Activated naive CD4-positive, alpha-beta T cell treated with Interleukin-2 at 50 U/mL for 16 hours (primary cell): ENCODE results near the gene RPS3.
"Not testable (repeated sequence)": the region's sequence is repeated elsewhere in the genome, so short reads cannot be mapped to it uniquely, and the experiment has no call there.

ENCODE experiments used
- DNase-seq: peaks from one replicate; pipeline ENCODE4 v3.0.0-alpha.2; 2020

Gene RPS3

GRCh38 chr11:75380716-75381420 lies 18.4 kb upstream of the RPS3 start:
- DNase-seq: no peak

- DNase-seq: peak; percentile 32
Observed at GRCh38 chr11:75383246-75383645, 16.1 kb upstream of the RPS3 start.

GRCh38 chr11:75384438-75385080 lies 14.8 kb upstream of the RPS3 start:
- peak; percentile 80 for DNase-seq

GRCh38 chr11:75386942-75387630 lies 12.2 kb upstream of the RPS3 start:
- no peak for DNase-seq

- DNase-seq: no peak
Observed at GRCh38 chr11:75387736-75388294, 11.5 kb upstream of the RPS3 start.

- peak; percentile 74 for DNase-seq
Observed at GRCh38 chr11:75388386-75389275, 10.7 kb upstream of the RPS3 start.

GRCh38 chr11:75389276-75389605 lies 10.1 kb upstream of the RPS3 start:
- DNase-seq: no peak

- DNase-seq: no peak
Observed at GRCh38 chr11:75389925-75390324, 9.4 kb upstream of the RPS3 start.

- DNase-seq: no peak
Observed at GRCh38 chr11:75394085-75394840, 5.1 kb upstream of the RPS3 start.

GRCh38 chr11:75398906-75399305 lies 412 bp upstream of the RPS3 start:
- DNase-seq: no peak

GRCh38 chr11:75400146-75400865 lies 988 bp downstream of the RPS3 start:
- no peak for DNase-seq

GRCh38 chr11:75402002-75402773 lies 2.9 kb downstream of the RPS3 start:
- no peak for DNase-seq

GRCh38 chr11:75403037-75403436 lies 3.7 kb downstream of the RPS3 start:
- DNase-seq: no peak

- no peak for DNase-seq
Observed at GRCh38 chr11:75403983-75404658, 4.8 kb downstream of the RPS3 start.

- DNase-seq: no peak
Observed at GRCh38 chr11:75406338-75406777, 7.0 kb downstream of the RPS3 start.

GRCh38 chr11:75408957-75409219 lies 9.6 kb downstream of the RPS3 start:
- DNase-seq: no peak

GRCh38 chr11:75409971-75410370 lies 10.7 kb downstream of the RPS3 start:
- DNase-seq: not testable (repeated sequence)

GRCh38 chr11:75413146-75413545 lies 13.8 kb downstream of the RPS3 start:
- not testable (repeated sequence) for DNase-seq

- DNase-seq: no peak
Observed at GRCh38 chr11:75413864-75414263, 14.5 kb downstream of the RPS3 start.
